WTC11 (cell line): ENCODE measurements around the gene HLA-C.

ENCODE experiments used
- ATF6 ChIP-seq: sonication (generic); formaldehyde crosslinking; IDR thresholded peaks from 2 replicates; pipeline ENCODE4 v1.8.1; 2023; ENCODE audit warnings: mild to moderate bottlenecking, missing genetic modification reagents
- CTCF ChIP-seq: fragments of 200-600 bp; IDR thresholded peaks from 2 replicates; pipeline ENCODE4 v1.8.0; 2022; ENCODE audit warnings: antibody characterized with exemption
- ELF4 ChIP-seq: sonication (generic); formaldehyde crosslinking; IDR thresholded peaks from 2 replicates; pipeline ENCODE4 v1.8.1; 2022; ENCODE audit warnings: low read depth, mild to moderate bottlenecking, moderate library complexity, missing genetic modification reagents
- FOXP4 ChIP-seq: sonication (generic); formaldehyde crosslinking; IDR thresholded peaks from 2 replicates; pipeline ENCODE4 v1.8.0; 2022; ENCODE audit warnings: mild to moderate bottlenecking, missing genetic modification reagents
- JUN ChIP-seq: sonication (generic); formaldehyde crosslinking; IDR thresholded peaks from 2 replicates; pipeline ENCODE4 v1.8.0; 2023; ENCODE audit warnings: mild to moderate bottlenecking, missing genetic modification reagents
- MAX ChIP-seq: sonication (generic); formaldehyde crosslinking; IDR thresholded peaks from 2 replicates; pipeline ENCODE4 v1.8.0; 2022; ENCODE audit warnings: mild to moderate bottlenecking, missing genetic modification reagents
- NR2C2 ChIP-seq: sonication (generic); formaldehyde crosslinking; IDR thresholded peaks from 2 replicates; pipeline ENCODE4 v1.8.0; 2022; ENCODE audit warnings: mild to moderate bottlenecking, missing genetic modification reagents
- PRDM15 ChIP-seq: sonication (generic); formaldehyde crosslinking; IDR thresholded peaks from 2 replicates; pipeline ENCODE4 v1.8.0; 2022; ENCODE audit warnings: missing genetic modification reagents
- RELA ChIP-seq: sonication (generic); formaldehyde crosslinking; IDR thresholded peaks from 2 replicates; pipeline ENCODE4 v1.8.1; 2022; ENCODE audit warnings: missing genetic modification reagents, mild to moderate bottlenecking, borderline replicate concordance
- STAT6 ChIP-seq: sonication (generic); formaldehyde crosslinking; conservative IDR thresholded peaks from 2 replicates; pipeline ENCODE4 v1.8.1; 2023; ENCODE audit warnings: mild to moderate bottlenecking, low read depth, missing genetic modification reagents, moderate library complexity
- TCF7 ChIP-seq: sonication (generic); formaldehyde crosslinking; IDR thresholded peaks from 2 replicates; pipeline ENCODE4 v1.8.0; 2022; ENCODE audit warnings: mild to moderate bottlenecking, low read depth, missing genetic modification reagents, moderate library complexity
- USF1 ChIP-seq: sonication (generic); formaldehyde crosslinking; IDR thresholded peaks from 2 replicates; pipeline ENCODE4 v1.8.0; 2022; ENCODE audit warnings: mild to moderate bottlenecking, missing genetic modification reagents
- ZNF121 ChIP-seq: sonication (generic); formaldehyde crosslinking; IDR thresholded peaks from 2 replicates; pipeline ENCODE4 v1.8.0; 2023; ENCODE audit warnings: missing genetic modification reagents

- TF ChIP-seq FOXP4, result no peak
- no peak for TF ChIP-seq CTCF
- TF ChIP-seq PRDM15, result no peak
- TF ChIP-seq TCF7 (CRISPR knock-in tag), result no peak
- TF ChIP-seq ELF4 (CRISPR knock-in tag), result no peak
- TF ChIP-seq STAT6, result no peak
- no peak for TF ChIP-seq USF1
- no peak for TF ChIP-seq ATF6
- TF ChIP-seq ZNF121 (CRISPR knock-in tag), result no peak
- no peak for TF ChIP-seq RELA (CRISPR knock-in tag)
- TF ChIP-seq JUN (CRISPR knock-in tag), result no peak
- no peak for TF ChIP-seq NR2C2 (CRISPR knock-in tag)
- no peak for TF ChIP-seq MAX (CRISPR knock-in tag)
These were observed 45.1 kb upstream of the HLA-C start for GRCh38 chr6:31317036-31317435.
